ENCODE data around the gene AKAP11.
A peak's percentile ranks its signal among the peaks of the same experiment; 100 is the strongest.

Gene AKAP11

GRCh38 chr13:42337808-42338600 is 66.1 kb downstream of the AKAP11 start:
- DNase-seq = no peak

- no peak for DNase-seq
Observed at GRCh38 chr13:42345367-42345766, 73.4 kb downstream of the AKAP11 start.

- DNase-seq = no peak
Observed at GRCh38 chr13:42348576-42348975, 76.6 kb downstream of the AKAP11 start.

- no peak for DNase-seq
Observed at GRCh38 chr13:42350141-42350540, 78.2 kb downstream of the AKAP11 start.

- peak; percentile 27 for DNase-seq
Observed at GRCh38 chr13:42354241-42355091, 82.5 kb downstream of the AKAP11 start.

GRCh38 chr13:42355092-42355485 is 83.1 kb downstream of the AKAP11 start:
- DNase-seq = peak; percentile 46

GRCh38 chr13:42355491-42356183 is 83.7 kb downstream of the AKAP11 start:
- DNase-seq = no peak

GRCh38 chr13:42356184-42356575 is 84.2 kb downstream of the AKAP11 start:
- no peak for DNase-seq

GRCh38 chr13:42360046-42360574 is 88.2 kb downstream of the AKAP11 start:
- DNase-seq = no peak

GRCh38 chr13:42361701-42362100 is 89.7 kb downstream of the AKAP11 start:
- DNase-seq = no peak

GRCh38 chr13:42363941-42364612 is 92.1 kb downstream of the AKAP11 start:
- DNase-seq = no peak

- DNase-seq = no peak
Observed at GRCh38 chr13:42364613-42365000, 92.7 kb downstream of the AKAP11 start.

GRCh38 chr13:42367831-42368230 is 95.9 kb downstream of the AKAP11 start:
- DNase-seq = no peak

- DNase-seq = no peak
Observed at GRCh38 chr13:42369071-42369797, 97.3 kb downstream of the AKAP11 start.

GRCh38 chr13:42370229-42370628 is 98.3 kb downstream of the AKAP11 start:
- DNase-seq = no peak

All from activated CD4-positive, alpha-beta T cell treated with anti-CD3 and anti-CD28 coated beads for 1 hour (primary cell).